ENCODE results near the gene CALHM4.

Gene CALHM4

DNA sequence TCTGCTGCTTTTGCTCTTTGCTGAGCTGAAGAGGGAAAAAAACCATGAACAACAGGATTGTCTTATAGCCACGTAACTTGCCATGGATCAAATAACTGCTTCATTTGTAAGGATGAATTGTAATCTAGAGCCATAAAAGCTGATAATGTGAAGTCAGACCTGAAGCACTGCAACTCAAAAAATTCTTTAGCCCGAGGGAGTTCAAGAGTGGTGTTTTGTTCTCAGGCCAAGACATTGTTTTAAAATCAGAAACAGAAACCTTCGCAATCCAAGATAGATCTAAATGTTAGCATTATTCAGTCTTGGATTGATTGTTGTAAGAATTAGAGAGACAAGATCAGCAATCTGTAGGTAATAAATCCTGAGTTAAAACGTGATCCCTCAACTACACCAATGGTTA, 7.9 kb upstream of the CALHM4 start, which contains the start of gene TRAPPC3L:
TRAPPC3L (minus strand) TSS at position 34 of the 400 bp plus-strand sequence. CDS start 170 bp downstream, outside the sequence.
- Histone ChIP-seq H3K9me3 (ENCODE audit: low read length) (no peaks in the 10 kb centered on the region), H3K27ac (ENCODE audit: low read depth, low read length) (no peak within 1 kb of the TSS), H3K4me3 (ENCODE audit: low read depth in 1 of 2, low read length in 2 of 2) (no peak within 1 kb of the TSS), H3K4me1 (ENCODE audit: insufficient read depth, low read length) (no peaks in the 10 kb centered on the region), H3K9ac (ENCODE audit: low read length) (no peak within 1 kb of the TSS), H3K27me3 (ENCODE audit: control insufficient read depth in 1 of 2, insufficient read depth in 2 of 2, low read length in 2 of 2) (no peaks in the 10 kb centered on the region), H3K36me3 (ENCODE audit: insufficient read depth, low read length) (no peaks in the 10 kb centered on the region)

DNA sequence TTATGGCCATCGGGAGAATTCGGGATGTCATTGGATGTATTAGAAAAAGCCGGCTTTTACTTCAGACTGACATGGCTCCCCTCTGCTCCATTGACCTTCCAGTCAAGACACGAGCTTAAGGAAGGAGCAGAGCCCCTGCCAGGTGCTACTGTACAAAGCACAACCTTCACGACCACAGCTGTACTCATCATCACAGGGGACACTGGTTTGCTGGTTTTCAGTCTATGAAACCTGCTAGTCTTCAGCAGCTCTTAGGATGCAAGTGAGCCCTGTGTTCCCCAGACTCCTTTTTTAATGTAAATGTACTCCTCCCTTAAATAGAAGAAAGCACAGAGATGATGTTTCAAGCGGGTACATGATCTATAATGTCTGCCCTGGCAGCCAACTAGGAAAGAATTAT, 6.2 kb upstream of the CALHM4 start:
- Histone ChIP-seq H3K27ac (ENCODE audit: low read depth, low read length) (no peak overlapping the region), H3K27me3 (ENCODE audit: control insufficient read depth in 1 of 2, insufficient read depth in 2 of 2, low read length in 2 of 2) (no peaks in the 10 kb centered on the region), H3K36me3 (ENCODE audit: insufficient read depth, low read length) (no peaks in the 10 kb centered on the region), H3K9me3 (ENCODE audit: low read length) (no peaks in the 10 kb centered on the region), H3K9ac (ENCODE audit: low read length) (no peak overlapping the region), H3K4me1 (ENCODE audit: insufficient read depth, low read length) (no peaks in the 10 kb centered on the region), H3K4me3 (ENCODE audit: low read depth in 1 of 2, low read length in 2 of 2) (no peak overlapping the region)

- Histone ChIP-seq H3K9ac (ENCODE audit: low read length) (no peak overlapping the region), H3K4me1 (ENCODE audit: insufficient read depth, low read length) (no peaks in the 10 kb centered on the region), H3K4me3 (ENCODE audit: low read depth in 1 of 2, low read length in 2 of 2) (no peak overlapping the region), H3K9me3 (ENCODE audit: low read length) (no peaks in the 10 kb centered on the region), H3K27ac (ENCODE audit: low read depth, low read length) (no peak overlapping the region), H3K27me3 (ENCODE audit: control insufficient read depth in 1 of 2, insufficient read depth in 2 of 2, low read length in 2 of 2) (no peaks in the 10 kb centered on the region), H3K36me3 (ENCODE audit: insufficient read depth, low read length) (no peaks in the 10 kb centered on the region)
Observed at GRCh38 chr6:116550796-116551195, 2.8 kb upstream of the CALHM4 start.

- Histone ChIP-seq H3K4me3 (ENCODE audit: low read depth in 1 of 2, low read length in 2 of 2) (no peak overlapping the region), H3K27me3 (ENCODE audit: control insufficient read depth in 1 of 2, insufficient read depth in 2 of 2, low read length in 2 of 2) (no peaks in the 10 kb centered on the region), H3K36me3 (ENCODE audit: insufficient read depth, low read length) (no peaks in the 10 kb centered on the region), H3K4me1 (ENCODE audit: insufficient read depth, low read length) (peaks cover 5% of the 10 kb centered on the region), H3K27ac (ENCODE audit: low read depth, low read length) (no peak overlapping the region), H3K9ac (ENCODE audit: low read length) (no peak overlapping the region), H3K9me3 (ENCODE audit: low read length) (no peaks in the 10 kb centered on the region)
Observed at GRCh38 chr6:116556065-116556464, 2.5 kb downstream of the CALHM4 start.

GRCh38 chr6:116556814-116557415, 3.4 kb downstream of the CALHM4 start:
- H3K9me3 ChIP-seq (ENCODE audit: low read length), result no peaks in the 10 kb centered on the region
- no peaks in the 10 kb centered on the region for H3K27me3 ChIP-seq (ENCODE audit: control insufficient read depth in 1 of 2, insufficient read depth in 2 of 2, low read length in 2 of 2)
- no peak overlapping the region for H3K9ac ChIP-seq (ENCODE audit: low read length)
- H3K36me3 ChIP-seq (ENCODE audit: insufficient read depth, low read length), result no peaks in the 10 kb centered on the region
- H3K4me3 ChIP-seq (ENCODE audit: low read depth in 1 of 2, low read length in 2 of 2), result no peak overlapping the region
- H3K4me1 ChIP-seq (ENCODE audit: insufficient read depth, low read length), result peaks cover 6% of the 10 kb centered on the region
- H3K27ac ChIP-seq (ENCODE audit: low read depth, low read length), result no peak overlapping the region

GRCh38 chr6:116557893-116558292, 4.3 kb downstream of the CALHM4 start:
- no peaks in the 10 kb centered on the region for H3K9me3 ChIP-seq (ENCODE audit: low read length)
- H3K4me1 ChIP-seq (ENCODE audit: insufficient read depth, low read length), result peaks cover 6% of the 10 kb centered on the region
- H3K27ac ChIP-seq (ENCODE audit: low read depth, low read length), result no peak overlapping the region
- H3K36me3 ChIP-seq (ENCODE audit: insufficient read depth, low read length), result no peaks in the 10 kb centered on the region
- H3K4me3 ChIP-seq (ENCODE audit: low read depth in 1 of 2, low read length in 2 of 2), result no peak overlapping the region
- H3K9ac ChIP-seq (ENCODE audit: low read length), result no peak overlapping the region
- H3K27me3 ChIP-seq (ENCODE audit: control insufficient read depth in 1 of 2, insufficient read depth in 2 of 2, low read length in 2 of 2), result no peaks in the 10 kb centered on the region

DNA sequence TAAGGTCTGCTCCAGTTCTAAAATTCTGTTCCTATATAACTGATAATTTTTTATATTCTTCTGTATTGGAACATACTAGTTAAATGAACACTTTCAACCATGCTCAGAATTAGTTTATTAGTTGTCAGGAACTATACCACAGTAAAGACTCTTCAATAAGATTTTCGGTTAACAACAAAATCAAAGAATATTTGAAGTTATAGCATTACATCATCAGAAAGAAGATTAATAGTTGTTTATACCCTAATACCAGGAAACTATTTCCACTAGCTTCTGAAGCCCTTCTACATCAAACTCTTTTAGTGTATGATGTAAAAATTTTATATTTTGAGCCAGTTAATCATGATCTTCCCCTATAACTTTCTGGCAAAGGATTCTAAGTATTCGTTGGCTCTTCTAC, 6.6 kb downstream of the CALHM4 start:
- H3K27ac ChIP-seq (ENCODE audit: low read depth, low read length), result no peak overlapping the region
- peaks cover 6% of the 10 kb centered on the region for H3K4me1 ChIP-seq (ENCODE audit: insufficient read depth, low read length)
- H3K27me3 ChIP-seq (ENCODE audit: control insufficient read depth in 1 of 2, insufficient read depth in 2 of 2, low read length in 2 of 2), result no peaks in the 10 kb centered on the region
- no peak overlapping the region for H3K9ac ChIP-seq (ENCODE audit: low read length)
- no peaks in the 10 kb centered on the region for H3K9me3 ChIP-seq (ENCODE audit: low read length)
- H3K36me3 ChIP-seq (ENCODE audit: insufficient read depth, low read length), result no peaks in the 10 kb centered on the region
- no peak overlapping the region for H3K4me3 ChIP-seq (ENCODE audit: low read depth in 1 of 2, low read length in 2 of 2)

- peak overlapping the region in 1 of 2 donors; percentile 59 for H3K4me3 ChIP-seq (ENCODE audit: low read depth in 1 of 2, low read length in 2 of 2)
- no peaks in the 10 kb centered on the region for H3K27me3 ChIP-seq (ENCODE audit: control insufficient read depth in 1 of 2, insufficient read depth in 2 of 2, low read length in 2 of 2)
- H3K9ac ChIP-seq (ENCODE audit: low read length), result no peak overlapping the region
- no peak overlapping the region for H3K27ac ChIP-seq (ENCODE audit: low read depth, low read length)
- H3K9me3 ChIP-seq (ENCODE audit: low read length), result no peaks in the 10 kb centered on the region
- H3K4me1 ChIP-seq (ENCODE audit: insufficient read depth, low read length), result peaks cover 6% of the 10 kb centered on the region
- H3K36me3 ChIP-seq (ENCODE audit: insufficient read depth, low read length), result no peaks in the 10 kb centered on the region
Observed at GRCh38 chr6:116561377-116562018, 7.9 kb downstream of the CALHM4 start.

DNA sequence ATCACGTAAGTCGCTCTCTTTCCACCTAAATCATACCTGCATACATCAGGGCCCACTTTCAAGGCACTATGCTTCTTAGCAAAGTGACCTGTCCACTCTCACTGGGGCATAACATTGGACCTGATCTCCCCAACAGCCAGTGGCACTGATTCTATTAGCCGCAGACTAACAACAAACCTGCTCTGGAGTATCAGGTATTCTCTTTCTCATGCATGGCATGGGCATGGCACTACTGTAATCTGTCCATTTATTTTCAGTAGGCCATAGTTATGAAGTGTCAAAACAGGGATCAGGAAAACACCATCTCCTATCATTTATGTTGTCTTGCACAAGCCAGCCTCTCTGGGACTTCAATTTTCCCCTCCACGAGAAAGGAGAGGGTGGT, 8.5 kb downstream of the CALHM4 start:
- H3K27ac ChIP-seq (ENCODE audit: low read depth, low read length), result no peak overlapping the region
- H3K4me3 ChIP-seq (ENCODE audit: low read depth in 1 of 2, low read length in 2 of 2), result no peak overlapping the region
- no peak overlapping the region for H3K9ac ChIP-seq (ENCODE audit: low read length)
- H3K4me1 ChIP-seq (ENCODE audit: insufficient read depth, low read length), result peaks cover 6% of the 10 kb centered on the region
- H3K27me3 ChIP-seq (ENCODE audit: control insufficient read depth in 1 of 2, insufficient read depth in 2 of 2, low read length in 2 of 2), result no peaks in the 10 kb centered on the region
- no peaks in the 10 kb centered on the region for H3K9me3 ChIP-seq (ENCODE audit: low read length)
- no peaks in the 10 kb centered on the region for H3K36me3 ChIP-seq (ENCODE audit: insufficient read depth, low read length)

- no peak overlapping the region for H3K9ac ChIP-seq (ENCODE audit: low read length)
- H3K4me1 ChIP-seq (ENCODE audit: insufficient read depth, low read length), result peaks cover 6% of the 10 kb centered on the region
- H3K27me3 ChIP-seq (ENCODE audit: control insufficient read depth in 1 of 2, insufficient read depth in 2 of 2, low read length in 2 of 2), result no peaks in the 10 kb centered on the region
- H3K27ac ChIP-seq (ENCODE audit: low read depth, low read length), result no peak overlapping the region
- no peak overlapping the region for H3K4me3 ChIP-seq (ENCODE audit: low read depth in 1 of 2, low read length in 2 of 2)
- H3K36me3 ChIP-seq (ENCODE audit: insufficient read depth, low read length), result no peaks in the 10 kb centered on the region
- H3K9me3 ChIP-seq (ENCODE audit: low read length), result no peaks in the 10 kb centered on the region
Observed at GRCh38 chr6:116562614-116563013, 9.1 kb downstream of the CALHM4 start.

DNA sequence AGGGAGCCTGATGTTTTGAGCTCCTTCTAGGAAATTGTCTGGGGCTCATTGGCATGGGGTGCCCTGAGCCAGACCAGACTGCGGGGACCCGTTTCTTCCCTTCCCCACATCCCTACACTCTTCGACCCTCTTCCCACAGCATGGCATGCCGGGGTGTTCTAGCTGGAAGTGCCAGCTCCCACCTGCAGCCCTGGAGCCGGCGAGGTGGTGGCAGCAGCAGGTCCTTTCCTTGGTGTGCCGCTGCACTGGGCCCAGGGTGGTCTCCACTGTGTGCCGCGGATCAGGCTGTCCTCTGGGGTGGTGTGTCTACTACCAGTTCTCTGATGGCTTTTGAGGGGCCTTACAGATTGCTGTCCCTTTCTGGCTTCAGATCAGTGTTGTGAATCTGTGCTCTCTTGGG, 10.3 kb downstream of the CALHM4 start:
- Histone ChIP-seq H3K4me3 (ENCODE audit: low read depth in 1 of 2, low read length in 2 of 2) (no peak overlapping the region), H3K36me3 (ENCODE audit: insufficient read depth, low read length) (no peaks in the 10 kb centered on the region), H3K27ac (ENCODE audit: low read depth, low read length) (no peak overlapping the region), H3K9ac (ENCODE audit: low read length) (no peak overlapping the region), H3K4me1 (ENCODE audit: insufficient read depth, low read length) (peaks cover 6% of the 10 kb centered on the region), H3K27me3 (ENCODE audit: control insufficient read depth in 1 of 2, insufficient read depth in 2 of 2, low read length in 2 of 2) (no peaks in the 10 kb centered on the region), H3K9me3 (ENCODE audit: low read length) (no peaks in the 10 kb centered on the region)

- no peaks in the 10 kb centered on the region for H3K36me3 ChIP-seq (ENCODE audit: insufficient read depth, low read length)
- no peak overlapping the region for H3K4me3 ChIP-seq (ENCODE audit: low read depth in 1 of 2, low read length in 2 of 2)
- H3K27ac ChIP-seq (ENCODE audit: low read depth, low read length), result no peak overlapping the region
- H3K9me3 ChIP-seq (ENCODE audit: low read length), result no peaks in the 10 kb centered on the region
- no peak overlapping the region for H3K9ac ChIP-seq (ENCODE audit: low read length)
- H3K27me3 ChIP-seq (ENCODE audit: control insufficient read depth in 1 of 2, insufficient read depth in 2 of 2, low read length in 2 of 2), result no peaks in the 10 kb centered on the region
- H3K4me1 ChIP-seq (ENCODE audit: insufficient read depth, low read length), result peaks cover 6% of the 10 kb centered on the region
Observed at GRCh38 chr6:116564311-116564710, 10.8 kb downstream of the CALHM4 start.
